T-cell (primary cell): ENCODE measurements around the gene CCNYL1. TPM values are rescaled to one million over a fixed set of nuclear protein-coding genes. Genes with fewer than 3 reads are reported as not detected.

ENCODE experiments used
- total RNA-seq, 35 experiments: library from RNA in 6 of 35; stranded (reverse) in 6 of 35; fragments of 120-200 nt in 1 of 35; gene quantifications; one replicate each; pipeline versions ENCODE4 v1.2.1 to v1.2.4 and lab custom pipeline; 2013 to 2026

CCNYL1 gene
- total RNA-seq, 5 donors from 2014 or later (not counting 1 experiment from before 2014, with no cell fraction given), result 9.0 to 13.6 (median 11.0) TPM

Other genes starting within 250 kb of the CCNYL1 start
- 100 to 1,000 TPM in 3 of 5 donors, 10 to 100 TPM in 2; 94.0 to 118 (median 100) TPM for gene CREB1, start 181.7 kb upstream of the CCNYL1 start, total RNA-seq
- gene METTL21A, start 86.2 kb upstream of the CCNYL1 start, total RNA-seq, result 10 to 100 TPM; 14.3 to 23.1 (median 18.2) TPM
- under 1 TPM; 0.20 to 0.66 (median 0.44) TPM for gene FZD5, start 58.3 kb downstream of the CCNYL1 start, total RNA-seq